HCT116 (cell line): ENCODE measurements around the gene HACD4.

Experiments used
- CEBPB ChIP-seq: IDR thresholded peaks from 2 replicates; pipeline ENCODE4 v1.6.1; 2012; ENCODE audit warnings: low read depth
- CTCF ChIP-seq, 3 experiments: fragments of 200-600 bp in 1 of 3; sonication (generic) in 1 of 3; IDR thresholded peaks in 2 of 3; conservative IDR thresholded peaks in 1 of 3; 2 replicates each; pipeline ENCODE4 v1.5.1; 2012 to 2017; ENCODE audit warnings: low read depth in 2 of 3, low read length in 2 of 3, antibody characterized with exemption in 1 of 3, borderline replicate concordance in 1 of 3, control low read depth in 1 of 3, mild to moderate bottlenecking in 1 of 3, mixed read lengths in 1 of 3, mixed run types in 1 of 3, moderate library complexity in 1 of 3; ENCODE audit not compliant: insufficient read depth in 1 of 3
- EZH2 ChIP-seq: fragments of 200-600 bp; sonication (generic); IDR thresholded peaks from 2 replicates; pipeline ENCODE4 v1.6.1; 2017; ENCODE audit warnings: antibody characterized with exemption, mixed run types
- EZH2phosphoT487 ChIP-seq: fragments of 200-600 bp; IDR thresholded peaks from 2 replicates; pipeline ENCODE4 v1.6.1; 2018; ENCODE audit warnings: antibody characterized with exemption, borderline replicate concordance
- JUND ChIP-seq: IDR thresholded peaks from 2 replicates; pipeline ENCODE4 v1.6.1; 2012
- POLR2A ChIP-seq: IDR thresholded peaks from 2 replicates; pipeline ENCODE4 v1.7.0; 2011; ENCODE audit warnings: borderline replicate concordance; ENCODE audit not compliant: insufficient read depth, insufficient read length; ENCODE audit errors: extremely low read depth
- RAD21 ChIP-seq: IDR thresholded peaks from 2 replicates; pipeline ENCODE4 v1.6.1; 2012; ENCODE audit warnings: low read depth, mild to moderate bottlenecking
- SIN3A ChIP-seq: IDR thresholded peaks from 2 replicates; pipeline ENCODE4 v1.6.1; 2012; ENCODE audit warnings: low read depth
- SP1 ChIP-seq: IDR thresholded peaks from 2 replicates; pipeline ENCODE4 v1.6.1; 2012; ENCODE audit warnings: low read depth
- TF ChIP-seq, protein P1 (sequence below): IDR thresholded peaks from 2 replicates; pipeline ENCODE4 v1.6.1; 2012
- TF ChIP-seq, protein P2 (sequence below): IDR thresholded peaks from 2 replicates; pipeline ENCODE4 v1.6.1; 2012; ENCODE audit warnings: low read depth

GRCh38 chr9:20987521-20987920, 43.9 kb downstream of the HACD4 start:
- TF ChIP-seq CTCF (IDR thresholded peaks at IDR 0.05 in 2 of 3, conservative IDR thresholded peaks at IDR 0.05 in 1 of 3; ENCODE audit: borderline replicate concordance in 1 of 3, insufficient read depth in 1 of 3, low read depth in 2 of 3, low read length in 2 of 3): no peak
- no peak for TF ChIP-seq EZH2phosphoT487
- TF ChIP-seq POLR2A: no peak
- no peak for TF ChIP-seq SP1
- TF ChIP-seq, protein P1, sequence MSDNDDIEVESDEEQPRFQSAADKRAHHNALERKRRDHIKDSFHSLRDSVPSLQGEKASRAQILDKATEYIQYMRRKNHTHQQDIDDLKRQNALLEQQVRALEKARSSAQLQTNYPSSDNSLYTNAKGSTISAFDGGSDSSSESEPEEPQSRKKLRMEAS: no peak
- no peak for TF ChIP-seq EZH2
- TF ChIP-seq RAD21: no peak
- no peak for TF ChIP-seq CEBPB
- TF ChIP-seq SIN3A: no peak
- no peak for TF ChIP-seq JUND
- TF ChIP-seq, protein P2, sequence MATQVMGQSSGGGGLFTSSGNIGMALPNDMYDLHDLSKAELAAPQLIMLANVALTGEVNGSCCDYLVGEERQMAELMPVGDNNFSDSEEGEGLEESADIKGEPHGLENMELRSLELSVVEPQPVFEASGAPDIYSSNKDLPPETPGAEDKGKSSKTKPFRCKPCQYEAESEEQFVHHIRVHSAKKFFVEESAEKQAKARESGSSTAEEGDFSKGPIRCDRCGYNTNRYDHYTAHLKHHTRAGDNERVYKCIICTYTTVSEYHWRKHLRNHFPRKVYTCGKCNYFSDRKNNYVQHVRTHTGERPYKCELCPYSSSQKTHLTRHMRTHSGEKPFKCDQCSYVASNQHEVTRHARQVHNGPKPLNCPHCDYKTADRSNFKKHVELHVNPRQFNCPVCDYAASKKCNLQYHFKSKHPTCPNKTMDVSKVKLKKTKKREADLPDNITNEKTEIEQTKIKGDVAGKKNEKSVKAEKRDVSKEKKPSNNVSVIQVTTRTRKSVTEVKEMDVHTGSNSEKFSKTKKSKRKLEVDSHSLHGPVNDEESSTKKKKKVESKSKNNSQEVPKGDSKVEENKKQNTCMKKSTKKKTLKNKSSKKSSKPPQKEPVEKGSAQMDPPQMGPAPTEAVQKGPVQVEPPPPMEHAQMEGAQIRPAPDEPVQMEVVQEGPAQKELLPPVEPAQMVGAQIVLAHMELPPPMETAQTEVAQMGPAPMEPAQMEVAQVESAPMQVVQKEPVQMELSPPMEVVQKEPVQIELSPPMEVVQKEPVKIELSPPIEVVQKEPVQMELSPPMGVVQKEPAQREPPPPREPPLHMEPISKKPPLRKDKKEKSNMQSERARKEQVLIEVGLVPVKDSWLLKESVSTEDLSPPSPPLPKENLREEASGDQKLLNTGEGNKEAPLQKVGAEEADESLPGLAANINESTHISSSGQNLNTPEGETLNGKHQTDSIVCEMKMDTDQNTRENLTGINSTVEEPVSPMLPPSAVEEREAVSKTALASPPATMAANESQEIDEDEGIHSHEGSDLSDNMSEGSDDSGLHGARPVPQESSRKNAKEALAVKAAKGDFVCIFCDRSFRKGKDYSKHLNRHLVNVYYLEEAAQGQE: no peak
